GM12878 (cell line): ENCODE measurements around the gene DISC1.

Experiments
- BCL11A ChIP-seq: IDR thresholded peaks from 2 replicates; pipeline ENCODE4 v1.6.1; 2011; ENCODE audit warnings: low read depth, low read length
- EGR1 ChIP-seq, 2 experiments: IDR thresholded peaks; 1 replicate in 1 of 2; 2 replicates in 1 of 2; pipeline ENCODE4 v1.6.1; 2011 to 2012; ENCODE audit warnings: low read depth in 2 of 2, low read length in 2 of 2, borderline replicate concordance in 1 of 2, mild to moderate bottlenecking in 1 of 2, moderate library complexity in 1 of 2
- KDM1A ChIP-seq: fragments of 200-600 bp; sonication (generic); IDR thresholded peaks from 2 replicates; pipeline ENCODE4 v1.6.1; 2016; ENCODE audit warnings: borderline replicate concordance
- MEF2A ChIP-seq: IDR thresholded peaks from 2 replicates; pipeline ENCODE4 v1.6.1; 2011; ENCODE audit warnings: low read depth, mild to moderate bottlenecking, low read length, moderate library complexity; ENCODE audit not compliant: insufficient read depth
- REST ChIP-seq: IDR thresholded peaks from 2 replicates; pipeline ENCODE4 v1.6.1; 2012; ENCODE audit warnings: mild to moderate bottlenecking, low read depth, low read length
- SIN3A ChIP-seq: IDR thresholded peaks from 2 replicates; pipeline ENCODE4 v1.6.1; 2012; ENCODE audit warnings: low read depth, low read length, improper control_type of control experiment
- SPI1 ChIP-seq: IDR thresholded peaks from 2 replicates; pipeline ENCODE4 v1.6.1; 2011; ENCODE audit warnings: low read depth, mild to moderate bottlenecking, low read length, moderate library complexity, borderline replicate concordance; ENCODE audit not compliant: insufficient read depth
- WRNIP1 ChIP-seq: IDR thresholded peaks from 2 replicates; pipeline ENCODE4 v1.6.1; 2011; ENCODE audit warnings: low read depth, low read length, improper control_type of control experiment, borderline replicate concordance
- YY1 ChIP-seq: IDR thresholded peaks from 2 replicates; pipeline ENCODE4 v1.6.1; 2011; ENCODE audit warnings: low read depth, mild to moderate bottlenecking, low read length
- TF ChIP-seq, protein P1 (sequence below): fragments of 450-650 bp; IDR thresholded peaks from 2 replicates; pipeline ENCODE4 v1.6.1; 2018; ENCODE audit warnings: mild to moderate bottlenecking, low read depth, moderate library complexity; ENCODE audit not compliant: partially characterized antibody
- TF ChIP-seq, protein P2 (sequence below), 3 experiments: IDR thresholded peaks in 2 of 3; conservative IDR thresholded peaks in 1 of 3; 2 replicates each; pipeline ENCODE4 v1.5.1; 2011; ENCODE audit warnings: low read depth in 3 of 3, low read length in 3 of 3, mild to moderate bottlenecking in 3 of 3, control low read depth in 2 of 3, moderate library complexity in 2 of 3, inconsistent platforms in 1 of 3, mixed read lengths in 1 of 3; ENCODE audit not compliant: control insufficient read depth in 2 of 3, insufficient read depth in 1 of 3; ENCODE audit errors: extremely low read depth in 1 of 3
- TF ChIP-seq, protein P3 (sequence below): IDR thresholded peaks from 2 replicates; pipeline ENCODE4 v1.6.1; 2012; ENCODE audit warnings: low read length, inconsistent platforms

DNA sequence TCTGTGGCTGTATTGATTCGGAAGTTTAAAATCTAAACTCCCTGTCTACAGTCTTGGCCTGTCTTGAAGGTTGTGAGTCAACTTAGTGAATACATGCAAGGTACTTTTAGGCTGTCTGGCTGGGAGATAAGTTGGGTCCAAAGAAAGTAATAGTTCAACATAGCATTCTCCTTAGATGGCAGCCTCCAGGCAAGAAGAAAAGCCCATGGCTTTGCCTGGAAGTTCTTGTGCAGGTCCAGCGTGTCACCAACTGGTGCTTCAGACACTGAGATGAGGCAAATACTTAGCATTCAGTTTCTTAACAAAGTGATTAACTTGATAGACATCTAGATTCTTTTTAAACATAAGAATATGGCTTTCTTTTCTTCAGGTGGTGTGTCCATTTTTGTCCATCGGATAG is 328.2 kb downstream of the DISC1 start:
- TF ChIP-seq SIN3A (no peak), REST (no peak), MEF2A (no peak), BCL11A (no peak), WRNIP1 (no peak), KDM1A (no peak), YY1 (no peak), SPI1 (no peak), EGR1 (IDR thresholded peaks at IDR 0.05; ENCODE audit: borderline replicate concordance in 1 of 2, low read depth in 2 of 2, low read length in 2 of 2) (no peak)
- TF ChIP-seq, protein P1, sequence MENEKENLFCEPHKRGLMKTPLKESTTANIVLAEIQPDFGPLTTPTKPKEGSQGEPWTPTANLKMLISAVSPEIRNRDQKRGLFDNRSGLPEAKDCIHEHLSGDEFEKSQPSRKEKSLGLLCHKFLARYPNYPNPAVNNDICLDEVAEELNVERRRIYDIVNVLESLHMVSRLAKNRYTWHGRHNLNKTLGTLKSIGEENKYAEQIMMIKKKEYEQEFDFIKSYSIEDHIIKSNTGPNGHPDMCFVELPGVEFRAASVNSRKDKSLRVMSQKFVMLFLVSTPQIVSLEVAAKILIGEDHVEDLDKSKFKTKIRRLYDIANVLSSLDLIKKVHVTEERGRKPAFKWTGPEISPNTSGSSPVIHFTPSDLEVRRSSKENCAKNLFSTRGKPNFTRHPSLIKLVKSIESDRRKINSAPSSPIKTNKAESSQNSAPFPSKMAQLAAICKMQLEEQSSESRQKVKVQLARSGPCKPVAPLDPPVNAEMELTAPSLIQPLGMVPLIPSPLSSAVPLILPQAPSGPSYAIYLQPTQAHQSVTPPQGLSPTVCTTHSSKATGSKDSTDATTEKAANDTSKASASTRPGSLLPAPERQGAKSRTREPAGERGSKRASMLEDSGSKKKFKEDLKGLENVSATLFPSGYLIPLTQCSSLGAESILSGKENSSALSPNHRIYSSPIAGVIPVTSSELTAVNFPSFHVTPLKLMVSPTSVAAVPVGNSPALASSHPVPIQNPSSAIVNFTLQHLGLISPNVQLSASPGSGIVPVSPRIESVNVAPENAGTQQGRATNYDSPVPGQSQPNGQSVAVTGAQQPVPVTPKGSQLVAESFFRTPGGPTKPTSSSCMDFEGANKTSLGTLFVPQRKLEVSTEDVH, result no peak
- TF ChIP-seq, protein P2, sequence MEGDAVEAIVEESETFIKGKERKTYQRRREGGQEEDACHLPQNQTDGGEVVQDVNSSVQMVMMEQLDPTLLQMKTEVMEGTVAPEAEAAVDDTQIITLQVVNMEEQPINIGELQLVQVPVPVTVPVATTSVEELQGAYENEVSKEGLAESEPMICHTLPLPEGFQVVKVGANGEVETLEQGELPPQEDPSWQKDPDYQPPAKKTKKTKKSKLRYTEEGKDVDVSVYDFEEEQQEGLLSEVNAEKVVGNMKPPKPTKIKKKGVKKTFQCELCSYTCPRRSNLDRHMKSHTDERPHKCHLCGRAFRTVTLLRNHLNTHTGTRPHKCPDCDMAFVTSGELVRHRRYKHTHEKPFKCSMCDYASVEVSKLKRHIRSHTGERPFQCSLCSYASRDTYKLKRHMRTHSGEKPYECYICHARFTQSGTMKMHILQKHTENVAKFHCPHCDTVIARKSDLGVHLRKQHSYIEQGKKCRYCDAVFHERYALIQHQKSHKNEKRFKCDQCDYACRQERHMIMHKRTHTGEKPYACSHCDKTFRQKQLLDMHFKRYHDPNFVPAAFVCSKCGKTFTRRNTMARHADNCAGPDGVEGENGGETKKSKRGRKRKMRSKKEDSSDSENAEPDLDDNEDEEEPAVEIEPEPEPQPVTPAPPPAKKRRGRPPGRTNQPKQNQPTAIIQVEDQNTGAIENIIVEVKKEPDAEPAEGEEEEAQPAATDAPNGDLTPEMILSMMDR (IDR thresholded peaks at IDR 0.05 in 2 of 3, conservative IDR thresholded peaks at IDR 0.05 in 1 of 3; ENCODE audit: control insufficient read depth in 2 of 3, extremely low read depth in 1 of 3, insufficient read depth in 1 of 3, low read depth in 3 of 3, low read length in 3 of 3), result no peak
- TF ChIP-seq, protein P3, sequence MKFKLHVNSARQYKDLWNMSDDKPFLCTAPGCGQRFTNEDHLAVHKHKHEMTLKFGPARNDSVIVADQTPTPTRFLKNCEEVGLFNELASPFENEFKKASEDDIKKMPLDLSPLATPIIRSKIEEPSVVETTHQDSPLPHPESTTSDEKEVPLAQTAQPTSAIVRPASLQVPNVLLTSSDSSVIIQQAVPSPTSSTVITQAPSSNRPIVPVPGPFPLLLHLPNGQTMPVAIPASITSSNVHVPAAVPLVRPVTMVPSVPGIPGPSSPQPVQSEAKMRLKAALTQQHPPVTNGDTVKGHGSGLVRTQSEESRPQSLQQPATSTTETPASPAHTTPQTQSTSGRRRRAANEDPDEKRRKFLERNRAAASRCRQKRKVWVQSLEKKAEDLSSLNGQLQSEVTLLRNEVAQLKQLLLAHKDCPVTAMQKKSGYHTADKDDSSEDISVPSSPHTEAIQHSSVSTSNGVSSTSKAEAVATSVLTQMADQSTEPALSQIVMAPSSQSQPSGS, result no peak
